ENCODE measurements around the gene CHL1. TPM values are rescaled to one million over a fixed set of nuclear protein-coding genes. Genes with fewer than 3 reads are reported as not detected.

CHL1 gene
- total and polyA plus RNA-seq, 2 experiments from 2014 or later: 1.4 to 1.9 TPM

DNA sequence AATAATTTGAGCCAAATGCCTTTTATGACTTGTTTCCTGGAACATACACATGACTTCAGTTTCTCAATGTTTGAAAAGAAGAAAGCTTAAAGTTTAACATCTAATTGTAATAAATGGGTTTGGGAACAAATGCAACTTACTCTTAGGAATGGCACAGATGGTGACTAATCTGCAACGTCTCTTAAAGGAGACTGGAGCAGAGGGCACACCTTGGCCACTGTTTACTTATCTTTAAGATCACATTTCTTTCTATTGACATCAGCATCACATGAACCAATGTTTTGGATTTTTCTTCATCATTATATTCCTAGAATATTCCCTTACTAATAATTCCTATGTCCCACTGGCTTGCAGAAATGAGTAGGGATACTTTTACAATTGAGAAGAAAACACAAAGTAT lies 229.5 kb downstream of the CHL1 start:
- Histone ChIP-seq H3K79me2 (replicated peaks; ENCODE audit: insufficient read depth) (no peaks in the 10 kb centered on the region), H3F3A (replicated peaks; ENCODE audit: low read depth) (no peaks in the 10 kb centered on the region), H3K36me3 (ENCODE audit: insufficient read depth) (no peaks in the 10 kb centered on the region), H3K4me3 (no peak overlapping the region), H2AFZ (no peak overlapping the region), H3K9me2 (ENCODE audit: insufficient read depth) (no peaks in the 10 kb centered on the region), H3K4me1 (ENCODE audit: insufficient read depth) (no peaks in the 10 kb centered on the region), H3K4me2 (no peak overlapping the region), H3K27me3 (ENCODE audit: insufficient read depth) (peaks cover 21% of the 10 kb centered on the region), H4K20me1 (replicated peaks; ENCODE audit: insufficient read depth) (no peaks in the 10 kb centered on the region), H3K27ac (ENCODE audit: low read depth) (no peak overlapping the region)
- H3K4me3 Mint-ChIP-seq: no peak overlapping the region
- ATAC-seq: no peak
- H3K4me1 Mint-ChIP-seq: no peaks in the 10 kb centered on the region
- H3K27me3 Mint-ChIP-seq (ENCODE audit: insufficient read depth, low read depth, poor library complexity): no peaks in the 10 kb centered on the region
- TF ChIP-seq NANOG (IDR thresholded peaks at IDR 0.05; ENCODE audit: borderline replicate concordance) (no peak), ZNF462 (CRISPR knock-in tag; IDR thresholded peaks at IDR 0.05) (no peak), ZNF114 (CRISPR knock-in tag; IDR thresholded peaks at IDR 0.05) (no peak), EZH2 (IDR thresholded peaks at IDR 0.05; ENCODE audit: low read depth, unreplicated experiment) (no peak), ZNF331 (CRISPR knock-in tag; IDR thresholded peaks at IDR 0.05; ENCODE audit: low read depth) (no peak), STAT1 (IDR thresholded peaks at IDR 0.05; ENCODE audit: unreplicated experiment) (no peak), CREB1 (CRISPR knock-in tag; IDR thresholded peaks at IDR 0.05; ENCODE audit: low read depth) (no peak), POLR2AphosphoS5 (IDR thresholded peaks at IDR 0.05; ENCODE audit: low read depth) (no peak), CTCF (conservative IDR thresholded peaks at IDR 0.05; ENCODE audit: low read depth in 2 of 2) (no peak), ETS1 (IDR thresholded peaks at IDR 0.05) (no peak), JUNB (IDR thresholded peaks at IDR 0.05; ENCODE audit: unreplicated experiment) (no peak), EZH2phosphoT487 (IDR thresholded peaks at IDR 0.05; ENCODE audit: unreplicated experiment) (no peak)
- TF ChIP-seq, protein P1, sequence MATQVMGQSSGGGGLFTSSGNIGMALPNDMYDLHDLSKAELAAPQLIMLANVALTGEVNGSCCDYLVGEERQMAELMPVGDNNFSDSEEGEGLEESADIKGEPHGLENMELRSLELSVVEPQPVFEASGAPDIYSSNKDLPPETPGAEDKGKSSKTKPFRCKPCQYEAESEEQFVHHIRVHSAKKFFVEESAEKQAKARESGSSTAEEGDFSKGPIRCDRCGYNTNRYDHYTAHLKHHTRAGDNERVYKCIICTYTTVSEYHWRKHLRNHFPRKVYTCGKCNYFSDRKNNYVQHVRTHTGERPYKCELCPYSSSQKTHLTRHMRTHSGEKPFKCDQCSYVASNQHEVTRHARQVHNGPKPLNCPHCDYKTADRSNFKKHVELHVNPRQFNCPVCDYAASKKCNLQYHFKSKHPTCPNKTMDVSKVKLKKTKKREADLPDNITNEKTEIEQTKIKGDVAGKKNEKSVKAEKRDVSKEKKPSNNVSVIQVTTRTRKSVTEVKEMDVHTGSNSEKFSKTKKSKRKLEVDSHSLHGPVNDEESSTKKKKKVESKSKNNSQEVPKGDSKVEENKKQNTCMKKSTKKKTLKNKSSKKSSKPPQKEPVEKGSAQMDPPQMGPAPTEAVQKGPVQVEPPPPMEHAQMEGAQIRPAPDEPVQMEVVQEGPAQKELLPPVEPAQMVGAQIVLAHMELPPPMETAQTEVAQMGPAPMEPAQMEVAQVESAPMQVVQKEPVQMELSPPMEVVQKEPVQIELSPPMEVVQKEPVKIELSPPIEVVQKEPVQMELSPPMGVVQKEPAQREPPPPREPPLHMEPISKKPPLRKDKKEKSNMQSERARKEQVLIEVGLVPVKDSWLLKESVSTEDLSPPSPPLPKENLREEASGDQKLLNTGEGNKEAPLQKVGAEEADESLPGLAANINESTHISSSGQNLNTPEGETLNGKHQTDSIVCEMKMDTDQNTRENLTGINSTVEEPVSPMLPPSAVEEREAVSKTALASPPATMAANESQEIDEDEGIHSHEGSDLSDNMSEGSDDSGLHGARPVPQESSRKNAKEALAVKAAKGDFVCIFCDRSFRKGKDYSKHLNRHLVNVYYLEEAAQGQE (IDR thresholded peaks at IDR 0.05; ENCODE audit: unreplicated experiment): no peak
- peaks cover 90% of the 10 kb centered on the region for H3K9me3 Mint-ChIP-seq
- peaks cover 15% of the 10 kb centered on the region; the same call in 1 of the 3 replicates for H3K36me3 Mint-ChIP-seq (ENCODE audit: low read depth)
- no peak for DNase-seq (ENCODE audit: low spot score)
- no peak overlapping the region for H3K27ac Mint-ChIP-seq
